GM12891 (cell line): ENCODE data around the gene BMP4. TPM values are rescaled to one million over a fixed set of nuclear protein-coding genes. Genes with fewer than 3 reads are reported as not detected.
"Not testable (repeated sequence)": the region's sequence is repeated elsewhere in the genome, so short reads cannot be mapped to it uniquely, and the experiment has no call there.

Experiments
- DNase-seq: peaks from one replicate; pipeline ENCODE4 v3.0.0; 2011; ENCODE audit warnings: low spot score; ENCODE audit not compliant: insufficient read length
- FAIRE-seq: peaks from 2 replicates; lab custom pipeline; 2011; peaks lifted over from hg19 to GRCh38; lab: Jason Lieb, UNC
- PAX5 ChIP-seq: IDR thresholded peaks from 2 replicates; pipeline ENCODE4 v1.6.1; 2011; ENCODE audit warnings: low read length, moderate library complexity, mild to moderate bottlenecking; ENCODE audit not compliant: insufficient read depth, severe bottlenecking
- POLR2A ChIP-seq: IDR thresholded peaks from 2 replicates; pipeline ENCODE4 v1.6.1; 2011; ENCODE audit warnings: low read depth, low read length, control low read depth
- POLR2AphosphoS5 ChIP-seq: IDR thresholded peaks from 2 replicates; pipeline ENCODE4 v1.6.1; 2011; ENCODE audit warnings: low read depth, low read length, control low read depth
- POU2F2 ChIP-seq: IDR thresholded peaks from 2 replicates; pipeline ENCODE4 v1.6.1; 2011; ENCODE audit warnings: low read depth, mild to moderate bottlenecking, control low read depth, low read length, moderate library complexity
- SPI1 ChIP-seq: IDR thresholded peaks from 2 replicates; pipeline ENCODE4 v1.6.1; 2011; ENCODE audit warnings: low read depth, low read length, control low read depth
- TAF1 ChIP-seq: IDR thresholded peaks from 2 replicates; pipeline ENCODE4 v1.6.1; 2011; ENCODE audit warnings: low read depth, low read length, control low read depth
- polyA plus RNA-seq: library from polyadenylated mRNA; unstranded; fragments of >200 nt; gene quantifications from one replicate; pipeline ENCODE4 v1.2.1, GENCODE V29; 2012; ENCODE audit warnings: low read depth, missing spikeins, inconsistent platforms; ENCODE audit not compliant: missing spikeins

The BMP4 gene
- 0.42 TPM for polyA plus RNA-seq

DNA sequence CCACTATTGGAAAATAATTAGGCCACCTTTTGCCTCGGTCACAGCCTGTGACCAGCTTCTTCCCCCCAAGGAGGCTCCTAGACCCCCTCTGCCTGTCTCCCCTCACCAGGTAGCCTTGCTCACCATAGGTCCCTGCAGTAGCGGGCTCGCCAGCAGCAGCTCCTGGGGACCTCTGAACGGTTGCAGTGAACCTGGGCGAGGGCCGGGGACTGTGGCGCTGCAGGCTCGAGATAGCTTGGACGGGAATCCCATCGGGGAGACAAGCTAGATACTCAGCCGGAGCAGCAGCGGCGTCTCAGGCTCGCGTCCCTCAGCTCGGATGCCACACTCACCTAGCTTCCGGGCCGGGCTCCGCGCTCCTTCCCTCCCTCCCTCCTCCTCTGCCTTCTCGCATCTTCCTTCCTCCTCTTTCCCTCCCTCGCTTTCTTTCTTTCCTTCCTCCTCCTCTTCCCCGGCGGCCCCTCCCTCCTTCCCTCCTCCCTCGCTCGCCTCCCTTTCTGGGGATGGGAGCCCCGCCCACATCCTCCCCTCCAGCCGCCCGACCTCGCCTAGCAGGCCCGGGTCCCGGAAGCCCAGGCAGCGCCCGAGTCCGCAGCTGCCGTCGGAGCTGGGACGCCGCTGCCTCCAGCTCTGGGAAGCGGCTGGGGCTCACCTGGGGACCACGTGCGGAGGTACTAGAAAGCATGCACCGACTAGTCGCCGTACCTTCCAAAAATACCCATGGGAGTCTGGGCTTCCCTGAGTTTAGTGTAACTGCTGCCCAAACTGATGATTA is at the start of gene BMP4:
Gene BMP4 (minus strand): TSS at position 399 of the 775 bp plus-strand sequence. CDS start 4,603 bp downstream, outside the sequence.
- TF ChIP-seq PAX5 (no peak), SPI1 (no peak), POLR2AphosphoS5 (no peak), TAF1 (no peak), POU2F2 (no peak), POLR2A (no peak)
- DNase-seq (no peak), FAIRE-seq (no peak)

DNA sequence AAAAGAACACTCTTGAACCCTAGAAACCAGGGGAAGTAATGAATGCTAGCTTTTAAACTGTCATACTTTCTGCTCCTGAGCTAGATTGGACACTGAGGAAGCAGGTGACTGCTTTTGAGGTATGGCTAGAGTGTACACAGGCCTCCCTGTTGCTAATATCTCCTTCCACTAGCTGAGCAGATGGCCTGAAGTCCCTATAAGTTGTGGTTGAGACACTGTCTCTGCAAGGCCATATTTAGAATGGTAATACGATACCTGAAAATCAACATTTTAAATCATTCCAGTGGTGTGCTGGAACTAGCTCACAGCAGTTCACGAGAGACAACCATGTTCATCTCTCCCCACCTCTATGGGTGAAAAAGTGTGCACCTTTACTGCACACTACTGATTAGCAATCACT is 46.4 kb upstream of the BMP4 start:
- DNase-seq = no peak
- no peak for FAIRE-seq
- TF ChIP-seq POU2F2 (no peak), POLR2A (no peak), POLR2AphosphoS5 (no peak), TAF1 (no peak), PAX5 (no peak), SPI1 (no peak)

DNA sequence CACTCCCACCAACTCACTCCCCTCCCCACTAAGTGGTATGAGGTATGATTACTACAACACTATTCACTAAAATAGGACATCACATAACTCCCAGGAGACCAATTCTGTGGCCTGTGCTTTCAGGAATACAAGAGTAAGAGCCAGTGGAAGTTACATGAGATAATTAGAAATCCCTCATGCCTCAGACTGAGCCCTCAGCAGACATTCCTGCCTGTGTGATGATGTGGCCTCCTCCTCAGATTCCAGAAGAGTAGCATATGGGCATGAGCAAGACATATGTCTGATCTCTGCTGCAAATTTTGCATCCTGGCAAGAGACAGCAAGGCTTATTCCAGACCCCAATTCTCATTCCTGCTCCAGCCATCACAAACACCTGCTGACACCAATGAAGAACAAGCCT is 46.0 kb upstream of the BMP4 start:
- FAIRE-seq = no peak
- TF ChIP-seq PAX5 (no peak), SPI1 (no peak), POLR2AphosphoS5 (no peak), POLR2A (no peak), POU2F2 (no peak), TAF1 (no peak)
- no peak for DNase-seq

DNA sequence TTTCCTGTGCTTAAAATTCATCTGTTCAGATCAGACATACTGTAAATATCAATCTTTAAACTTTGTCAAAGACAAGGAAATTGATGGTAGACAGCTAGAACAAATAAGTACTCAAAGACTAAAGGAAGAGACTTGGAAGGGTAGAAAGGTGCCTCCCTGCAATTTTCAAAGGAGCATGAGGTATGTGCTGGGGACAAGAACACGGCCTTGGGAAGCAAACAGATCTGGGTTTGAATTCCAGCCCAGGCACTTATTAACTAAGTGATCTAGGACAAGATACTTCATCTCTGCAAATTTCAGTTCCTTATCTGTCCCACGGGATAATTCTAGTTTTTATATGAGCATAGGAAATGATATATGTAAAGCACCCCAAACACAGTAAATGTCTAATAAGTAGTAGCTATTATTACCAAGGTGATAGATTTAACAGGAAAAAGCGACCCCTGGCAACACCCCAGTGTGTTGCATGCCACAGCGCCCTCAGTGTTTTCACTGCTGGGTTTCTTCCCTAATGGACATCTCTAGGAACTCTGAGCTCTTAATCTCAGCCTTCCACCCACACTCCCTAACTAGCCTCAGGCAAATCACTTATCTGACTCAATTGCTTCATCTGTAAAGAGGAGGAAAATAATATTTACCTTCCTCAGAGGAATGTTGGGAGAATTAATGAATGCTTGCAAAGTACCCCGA is 44.7 kb upstream of the BMP4 start:
- DNase-seq = no peak
- no peak for FAIRE-seq

DNA sequence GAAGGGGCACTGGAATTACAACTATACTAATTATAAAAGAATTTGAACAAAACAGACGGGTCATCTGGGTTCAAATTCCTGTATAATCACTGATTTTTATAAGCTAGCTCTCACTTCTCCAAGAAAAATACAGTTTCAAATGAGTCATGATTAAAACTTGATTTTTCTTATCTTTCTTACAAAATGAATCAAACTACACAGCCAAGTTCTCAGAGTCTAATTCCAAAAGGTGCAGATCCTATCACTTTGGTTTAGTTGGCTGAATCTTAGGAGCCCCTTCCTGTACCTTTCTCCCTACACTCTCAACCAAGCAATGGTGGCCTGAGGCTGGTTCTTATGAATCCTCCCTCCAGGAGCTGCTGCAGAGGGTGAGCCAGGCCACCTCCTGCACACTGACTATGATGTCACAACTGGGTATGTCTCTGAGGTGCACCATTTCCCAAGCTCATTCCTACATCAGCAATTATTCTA is 43.8 kb upstream of the BMP4 start:
- FAIRE-seq (no peak), DNase-seq (no peak)
- no peak for TF ChIP-seq POLR2AphosphoS5
- TF ChIP-seq POU2F2 = no peak
- TF ChIP-seq SPI1 = no peak
- TF ChIP-seq PAX5 = no peak
- no peak for TF ChIP-seq TAF1
- no peak for TF ChIP-seq POLR2A

More for the DNA sequence above, 44.7 kb upstream of the BMP4 start:
- TF ChIP-seq TAF1 (no peak), POU2F2 (no peak), POLR2AphosphoS5 (no peak), SPI1 (no peak), PAX5 (no peak)

DNA sequence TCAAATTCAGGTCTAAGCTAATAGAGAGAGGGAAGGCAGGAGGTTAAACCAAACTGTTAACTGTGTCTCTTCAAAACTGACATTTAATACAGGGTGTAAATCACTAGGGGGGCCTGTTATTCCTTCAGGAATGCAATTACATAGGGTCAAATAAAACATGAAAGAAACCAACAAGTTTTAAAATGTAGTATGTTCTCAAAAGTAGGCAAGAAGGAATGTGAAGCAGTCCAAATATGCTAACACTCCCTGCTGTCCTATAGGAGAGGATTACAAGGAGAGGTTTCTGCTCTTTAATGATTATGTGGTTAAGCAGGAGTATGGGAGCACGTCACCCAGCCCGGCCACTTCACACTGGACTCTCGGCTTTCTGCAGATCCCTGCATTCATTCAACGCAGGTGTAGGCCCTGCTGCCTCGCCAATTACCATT is 42.5 kb upstream of the BMP4 start:
- no peak for FAIRE-seq
- TF ChIP-seq POLR2A (no peak), TAF1 (no peak), SPI1 (no peak), PAX5 (no peak)
- DNase-seq = no peak

DNA sequence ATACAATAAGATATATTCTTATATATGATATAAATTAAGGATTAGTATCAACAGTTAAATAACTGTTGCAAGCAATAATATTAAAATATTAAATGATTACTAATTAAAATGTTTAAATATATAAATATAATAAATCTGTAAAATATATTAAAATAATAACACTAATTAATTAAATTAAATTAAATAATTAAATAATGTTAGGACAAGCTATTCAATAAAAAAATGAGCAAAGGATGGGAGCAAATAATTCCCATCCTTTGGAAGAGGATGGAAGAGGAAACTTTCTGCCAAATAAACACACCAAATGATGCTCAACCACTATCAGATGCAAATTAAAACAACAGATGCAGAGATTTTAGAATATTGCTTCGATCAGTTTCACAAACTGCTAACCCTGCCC is 39.4 kb upstream of the BMP4 start:
- FAIRE-seq = no peak

DNA sequence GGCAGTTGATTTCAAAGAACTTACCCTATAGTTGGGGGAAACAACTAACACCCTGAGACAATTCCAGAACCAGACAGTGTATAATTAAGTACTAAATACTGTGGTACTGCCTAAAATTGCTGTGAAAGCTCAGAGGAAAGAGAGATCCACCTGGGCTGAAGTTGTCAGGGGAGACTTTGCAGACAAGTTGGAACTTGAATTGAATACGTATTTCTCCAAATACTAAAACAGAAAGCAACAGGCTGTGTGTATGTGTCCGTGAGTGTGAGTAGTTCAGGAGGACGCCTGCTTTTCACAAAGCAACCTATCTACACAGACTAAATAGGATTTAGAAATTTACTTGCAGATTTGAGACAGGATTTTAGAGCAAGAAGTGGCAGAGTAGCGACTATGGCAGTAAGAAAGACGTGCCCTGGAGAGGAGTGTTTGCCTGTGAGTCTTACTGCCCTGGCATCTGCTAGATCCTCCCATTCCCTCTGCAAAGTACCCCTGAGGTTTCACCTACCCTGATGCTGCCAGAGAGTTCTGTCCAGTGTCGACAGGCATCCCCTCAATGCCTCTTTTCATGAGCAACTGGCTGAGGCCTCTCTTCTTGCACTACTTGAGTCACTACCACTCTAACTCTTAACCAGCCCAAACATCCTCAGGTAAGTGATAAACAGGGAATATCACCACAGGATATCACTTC is 37.4 kb upstream of the BMP4 start:
- TF ChIP-seq POU2F2 (no peak), SPI1 (no peak), PAX5 (no peak), POLR2AphosphoS5 (no peak), POLR2A (no peak), TAF1 (no peak)
- DNase-seq (no peak), FAIRE-seq (no peak)

More for the DNA sequence above, 39.4 kb upstream of the BMP4 start:
- DNase-seq = no peak
- TF ChIP-seq TAF1 (no peak), SPI1 (no peak), POLR2AphosphoS5 (no peak), POU2F2 (no peak), PAX5 (no peak), POLR2A (no peak)

DNA sequence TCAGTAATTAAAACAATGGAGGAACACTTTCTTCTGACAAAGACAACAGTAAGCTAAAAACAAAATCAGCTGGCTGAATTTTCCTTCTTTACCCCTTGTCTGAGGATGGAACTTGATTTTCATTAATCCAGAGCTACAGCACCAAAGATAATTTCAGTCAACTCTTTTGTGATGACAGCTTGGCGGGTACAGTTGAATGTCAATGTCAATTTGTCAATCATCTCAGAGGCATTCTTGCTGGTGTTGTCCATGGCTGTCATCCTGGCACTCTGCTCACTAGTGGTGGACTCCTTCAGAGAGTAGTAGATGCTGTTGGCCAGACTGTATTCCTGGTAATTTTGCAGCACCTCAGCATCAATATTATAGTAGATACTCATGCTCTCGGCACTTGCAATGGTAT is 34.4 kb upstream of the BMP4 start:
- DNase-seq (no peak), FAIRE-seq (no peak)
- TF ChIP-seq POLR2A (no peak), POLR2AphosphoS5 (no peak), SPI1 (no peak), TAF1 (no peak), POU2F2 (no peak), PAX5 (no peak)

DNA sequence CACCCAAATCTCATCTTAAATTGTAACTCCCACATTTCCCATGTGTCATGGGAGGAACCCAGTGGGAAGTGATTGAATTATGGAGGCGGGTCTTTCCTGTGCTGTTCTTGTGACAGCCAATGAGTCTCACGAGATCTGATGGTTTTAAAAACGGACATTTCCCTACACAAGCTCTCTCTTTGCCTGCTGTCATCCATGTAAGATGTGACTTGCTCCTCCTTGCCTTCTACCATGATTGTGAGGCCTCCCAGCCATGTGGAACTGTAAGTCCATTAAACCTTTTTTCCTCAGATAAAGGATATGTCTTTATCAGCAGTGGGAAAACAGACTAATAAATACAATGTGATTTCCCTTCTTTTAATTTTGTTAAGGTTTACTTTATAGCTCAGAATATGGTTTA is 30.1 kb upstream of the BMP4 start:
- not testable (repeated sequence) for FAIRE-seq, DNase-seq

DNA sequence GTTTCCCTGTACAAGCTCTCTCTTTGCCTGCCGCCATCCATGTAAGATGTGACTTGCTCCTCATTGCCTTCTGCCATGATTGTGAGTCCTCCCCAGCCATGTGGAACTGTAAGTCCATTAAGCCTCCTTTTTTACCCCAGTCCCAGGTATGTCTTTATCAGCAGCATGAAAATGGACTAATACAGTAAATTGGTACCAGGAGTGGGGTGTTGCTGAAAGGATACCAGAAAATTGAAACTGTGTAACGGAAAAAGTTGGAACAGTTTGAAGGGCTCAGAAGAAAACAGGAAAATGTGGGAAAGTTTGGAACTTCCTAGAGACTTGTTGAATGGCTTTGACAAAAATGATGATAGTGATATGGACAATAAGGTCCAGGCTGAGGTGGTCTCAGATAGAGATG is 28.3 kb upstream of the BMP4 start:
- DNase-seq, FAIRE-seq: not testable (repeated sequence)
